ENCODE results near the gene GUCY1A1.

GUCY1A1 gene

GRCh38 chr4:155678011-155678410 is 11.4 kb downstream of the GUCY1A1 start:
- in situ Hi-C loops (cut with HindIII; ENCODE audit: low sequenced_read_pairs), result no loop called here
- TF ChIP-seq CTCF (IDR thresholded peaks at IDR 0.05; ENCODE audit: low read depth, low read length), result no peak
- DNase-seq (ENCODE audit: low read depth, low spot score), result no peak
- H3K4me3 ChIP-seq (ENCODE audit: low read depth, low read length), result no peak overlapping the region

GRCh38 chr4:155679343-155679742 is 12.7 kb downstream of the GUCY1A1 start:
- DNase-seq (ENCODE audit: low read depth, low spot score), result no peak
- no peak overlapping the region for H3K4me3 ChIP-seq (ENCODE audit: low read depth, low read length)
- in situ Hi-C loops (cut with HindIII; ENCODE audit: low sequenced_read_pairs), result no loop called here
- no peak for TF ChIP-seq CTCF (IDR thresholded peaks at IDR 0.05; ENCODE audit: low read depth, low read length)

GRCh38 chr4:155681886-155682285 is 15.2 kb downstream of the GUCY1A1 start:
- in situ Hi-C loops (cut with HindIII; ENCODE audit: low sequenced_read_pairs), result no loop called here
- no peak for TF ChIP-seq CTCF (IDR thresholded peaks at IDR 0.05; ENCODE audit: low read depth, low read length)
- no peak for DNase-seq (ENCODE audit: low read depth, low spot score)
- H3K4me3 ChIP-seq (ENCODE audit: low read depth, low read length), result no peak overlapping the region

- in situ Hi-C loops (cut with HindIII; ENCODE audit: low sequenced_read_pairs), result no loop called here
- DNase-seq (ENCODE audit: low read depth, low spot score), result no peak
- TF ChIP-seq CTCF (IDR thresholded peaks at IDR 0.05; ENCODE audit: low read depth, low read length), result no peak
- no peak overlapping the region for H3K4me3 ChIP-seq (ENCODE audit: low read depth, low read length)
Observed at GRCh38 chr4:155684423-155684822, 17.8 kb downstream of the GUCY1A1 start.

- no peak for DNase-seq (ENCODE audit: low read depth, low spot score)
Observed at GRCh38 chr4:155684892-155685541, 18.4 kb downstream of the GUCY1A1 start.

GRCh38 chr4:155687380-155687982 is 20.8 kb downstream of the GUCY1A1 start:
- no peak overlapping the region for H3K4me3 ChIP-seq (ENCODE audit: low read depth, low read length)
- DNase-seq (ENCODE audit: low read depth, low spot score), result no peak
- in situ Hi-C loops (cut with HindIII; ENCODE audit: low sequenced_read_pairs), result no loop called here
- TF ChIP-seq CTCF (IDR thresholded peaks at IDR 0.05; ENCODE audit: low read depth, low read length), result no peak

More at GRCh38 chr4:155684892-155685541, 18.4 kb downstream of the GUCY1A1 start:
- in situ Hi-C loops (cut with HindIII; ENCODE audit: low sequenced_read_pairs), result no loop called here
- no peak overlapping the region for H3K4me3 ChIP-seq (ENCODE audit: low read depth, low read length)
- TF ChIP-seq CTCF (IDR thresholded peaks at IDR 0.05; ENCODE audit: low read depth, low read length), result no peak
